Natural killer cell treated with Interleukin-12 subunit alpha and Interleukin-12 subunit beta and Interleukin-15 and Interleukin-18, amount 100 ng/mL, for 72 hours (primary cell): Measurements from ENCODE around the gene ANKRD13B. TPM values are rescaled to one million over a fixed set of nuclear protein-coding genes. Genes with fewer than 3 reads are reported as not detected.

Source experiments
- ATAC-seq, 2 donors: fragments of 150-1000 bp; cut with Tn5 transposase in 1 of 2; sonication (Bioruptor Pico), chemical (Tn5 transposase) in 1 of 2; 2 replicates each; pipeline ENCODE4 v1.10.0; 2021
- DNase-seq: peaks from one replicate; pipeline ENCODE4 v3.0.0; 2022; ENCODE audit warnings: low spot score
- H3K27ac Mint-ChIP-seq, 2 donors: 1 replicate in 1 of 2; 2 replicates in 1 of 2; pipeline ENCODE4 v1.8.0; 2022; ENCODE audit warnings: mixed read lengths in 2 of 2, mild to moderate bottlenecking in 1 of 2, moderate library complexity in 1 of 2
- H3K27me3 Mint-ChIP-seq, 2 donors: 1 replicate in 1 of 2; 2 replicates in 1 of 2; pipeline ENCODE4 v1.8.0; 2022; ENCODE audit warnings: mixed read lengths in 2 of 2
- H3K36me3 Mint-ChIP-seq: one replicate; pipeline ENCODE4 v1.8.0; 2022; ENCODE audit warnings: mixed read lengths
- H3K4me1 Mint-ChIP-seq, 2 donors: 1 replicate in 1 of 2; 2 replicates in 1 of 2; pipeline ENCODE4 v1.8.0; 2022; ENCODE audit warnings: low read depth in 2 of 2, mixed read lengths in 2 of 2, mild to moderate bottlenecking in 1 of 2
- H3K4me3 Mint-ChIP-seq: one replicate; pipeline ENCODE4 v1.8.0; 2022; ENCODE audit warnings: mixed read lengths
- H3K9me3 Mint-ChIP-seq: 2 replicates; pipeline ENCODE4 v1.8.0; 2022; ENCODE audit warnings: mixed read lengths
- total RNA-seq, 2 donors: library from RNA; stranded (reverse); gene quantifications; one replicate each; pipeline ENCODE4 v1.2.3, GENCODE V29; 2022

ANKRD13B gene
- total RNA-seq, 2 donors from 2014 or later = 4.4 to 32.5 TPM

DNA sequence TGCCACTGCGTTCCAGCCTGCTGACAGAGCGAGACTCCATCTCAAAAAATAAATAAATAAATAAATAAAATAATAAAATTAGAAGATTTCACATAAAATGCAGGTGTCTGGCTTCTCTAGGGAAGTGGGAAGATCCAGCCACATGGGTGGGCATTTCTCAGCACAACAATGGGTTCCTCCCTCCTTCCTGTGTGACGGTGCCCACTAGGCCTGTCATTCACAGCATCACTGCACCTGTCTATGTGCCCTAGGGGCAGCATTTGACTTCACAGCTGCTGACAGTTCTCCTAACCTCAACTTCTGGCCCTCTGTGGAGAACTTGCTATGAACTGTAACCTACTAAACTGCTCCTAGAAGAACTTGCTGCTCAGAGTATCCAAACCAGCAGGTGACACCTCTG lies 29.1 kb upstream of the ANKRD13B start:
- H3K27ac Mint-ChIP-seq = peak overlapping the region; percentile 43 to 54
- H3K27me3 Mint-ChIP-seq = no peaks in the 10 kb centered on the region
- H3K4me3 Mint-ChIP-seq = peak overlapping the region; percentile 34
- DNase-seq = peak; percentile 53
- peaks cover 35 to 39% of the 10 kb centered on the region in 2 donors for H3K4me1 Mint-ChIP-seq
- H3K36me3 Mint-ChIP-seq = no peaks in the 10 kb centered on the region
- no peak for ATAC-seq
- no peaks in the 10 kb centered on the region for H3K9me3 Mint-ChIP-seq

DNA sequence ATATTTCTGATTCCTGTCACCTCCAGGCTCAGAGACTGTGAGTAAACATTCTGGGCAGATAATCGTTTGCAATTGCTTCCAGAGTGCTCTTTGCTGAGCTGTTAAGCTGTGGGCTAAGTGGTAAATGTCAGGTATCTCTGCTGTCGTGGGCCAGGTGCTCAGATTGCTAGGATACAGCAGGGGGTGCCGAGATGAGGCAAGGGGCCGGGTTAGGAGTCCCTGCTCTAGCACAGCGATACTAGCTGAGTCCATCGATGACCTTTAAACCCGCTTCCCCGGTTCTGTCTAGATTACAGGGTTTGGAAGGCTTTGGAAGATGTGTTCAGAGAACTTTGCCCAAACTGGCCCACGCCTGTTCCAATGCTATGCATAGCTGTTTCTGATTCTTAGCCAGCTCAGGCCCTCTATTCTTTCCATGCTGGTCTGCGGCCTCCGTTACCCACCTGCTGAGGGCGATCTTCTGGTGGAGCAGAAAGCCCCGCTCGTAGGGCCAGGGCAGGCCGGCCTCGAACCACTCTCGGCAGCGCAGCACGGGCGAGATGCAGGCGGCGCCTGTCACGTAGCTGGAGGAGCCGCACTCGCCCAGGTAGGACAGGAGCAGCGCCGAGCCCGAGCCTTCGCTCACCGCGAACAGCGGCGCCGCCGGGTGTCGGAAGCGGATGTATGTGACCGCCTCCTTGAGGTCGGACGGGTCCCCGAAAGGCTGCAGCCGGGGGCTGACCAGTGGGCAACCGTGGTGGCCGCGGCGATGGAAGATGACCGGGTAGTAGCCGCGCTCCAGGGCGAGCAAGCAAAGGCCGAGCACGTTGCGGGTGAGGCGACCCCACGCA lies 27.1 kb upstream of the ANKRD13B start:
- DNase-seq (peak; percentile 65), ATAC-seq (peak; percentile 22 to 37)
- Mint-ChIP-seq H3K36me3 (no peaks in the 10 kb centered on the region), H3K27ac (peak overlapping the region; percentile 86 to 87), H3K4me1 (peaks cover 40 to 44% of the 10 kb centered on the region in 2 donors), H3K27me3 (no peaks in the 10 kb centered on the region), H3K9me3 (no peaks in the 10 kb centered on the region), H3K4me3 (peak overlapping the region; percentile 99)

DNA sequence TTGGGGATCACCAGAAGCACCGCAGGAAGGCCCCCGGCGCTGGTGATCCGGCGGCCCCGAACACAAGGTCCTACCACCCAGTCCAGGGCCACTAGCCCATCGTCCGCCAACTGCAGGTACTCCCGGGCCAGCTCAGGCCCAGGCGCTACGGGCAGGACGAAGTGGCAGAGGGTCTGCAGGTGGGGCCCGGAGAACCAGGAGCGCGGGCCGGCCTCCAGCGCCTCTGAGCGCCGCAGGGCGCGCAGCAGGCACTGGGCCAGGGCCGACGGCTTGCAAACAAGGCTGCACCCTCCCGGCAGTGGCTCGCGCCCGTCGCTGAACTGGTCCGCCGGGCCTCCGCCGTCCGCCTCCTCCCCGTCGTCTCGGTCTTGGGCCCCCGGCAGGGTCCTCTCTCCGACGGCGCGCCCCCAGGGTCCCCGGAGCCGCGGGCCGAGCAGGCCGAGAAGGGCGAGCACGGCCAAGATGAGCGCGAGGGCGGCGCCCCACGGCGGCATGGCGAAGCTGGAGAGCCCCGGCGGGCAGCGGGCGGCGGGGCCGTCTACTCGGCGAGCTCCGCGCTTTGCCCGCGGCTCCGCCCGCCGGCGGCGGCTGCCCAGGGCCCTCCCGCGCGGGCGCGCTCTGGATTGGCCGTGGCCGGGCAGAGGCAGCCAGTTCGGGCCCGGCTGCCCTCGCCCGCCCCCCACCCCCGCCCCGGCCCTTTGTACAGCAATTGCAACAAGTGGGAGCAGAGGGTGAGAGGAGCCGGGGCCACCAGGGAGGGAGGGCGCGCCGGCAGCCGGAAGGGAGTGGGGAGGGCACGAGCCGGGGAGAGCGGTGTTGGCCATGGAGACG lies 26.2 kb upstream of the ANKRD13B start, which contains the start of gene ABHD15:
Gene ABHD15 (minus strand): TSS at position 565 of the 831 bp plus-strand sequence. CDS start 71 bp downstream, at position 494.
- Mint-ChIP-seq H3K4me3 (peak within 1 kb of the TSS; percentile 99), H3K9me3 (no peaks in the 10 kb centered on the region), H3K4me1 (peaks cover 41 to 42% of the 10 kb centered on the region in 2 donors), H3K27me3 (no peaks in the 10 kb centered on the region), H3K27ac (peak within 1 kb of the TSS; percentile 90 to 92), H3K36me3 (no peaks in the 10 kb centered on the region)
- DNase-seq (peak; percentile 83), ATAC-seq (peak; percentile 59 to 78)

DNA sequence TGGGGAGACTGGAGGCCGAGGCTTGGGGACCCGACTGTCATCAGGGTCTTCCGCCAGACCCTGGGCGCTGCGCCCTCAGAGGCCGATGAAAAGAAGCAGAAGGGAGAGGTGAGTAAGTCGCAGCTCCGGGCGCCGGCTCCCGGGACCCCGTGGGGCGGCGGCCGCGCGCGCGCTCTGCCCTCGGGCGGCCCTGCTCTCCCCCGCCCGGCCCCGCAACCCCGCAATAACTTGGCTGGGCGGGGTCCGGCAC lies 25.7 kb upstream of the ANKRD13B start:
- Mint-ChIP-seq H3K27me3 (no peaks in the 10 kb centered on the region), H3K36me3 (no peaks in the 10 kb centered on the region), H3K4me3 (peak overlapping the region; percentile 99), H3K9me3 (no peaks in the 10 kb centered on the region), H3K27ac (peak overlapping the region in 1 of 2 donors; percentile 92), H3K4me1 (peaks cover 36 to 37% of the 10 kb centered on the region in 2 donors)
- DNase-seq (peak; percentile 57), ATAC-seq (peak; percentile 8 to 14)

DNA sequence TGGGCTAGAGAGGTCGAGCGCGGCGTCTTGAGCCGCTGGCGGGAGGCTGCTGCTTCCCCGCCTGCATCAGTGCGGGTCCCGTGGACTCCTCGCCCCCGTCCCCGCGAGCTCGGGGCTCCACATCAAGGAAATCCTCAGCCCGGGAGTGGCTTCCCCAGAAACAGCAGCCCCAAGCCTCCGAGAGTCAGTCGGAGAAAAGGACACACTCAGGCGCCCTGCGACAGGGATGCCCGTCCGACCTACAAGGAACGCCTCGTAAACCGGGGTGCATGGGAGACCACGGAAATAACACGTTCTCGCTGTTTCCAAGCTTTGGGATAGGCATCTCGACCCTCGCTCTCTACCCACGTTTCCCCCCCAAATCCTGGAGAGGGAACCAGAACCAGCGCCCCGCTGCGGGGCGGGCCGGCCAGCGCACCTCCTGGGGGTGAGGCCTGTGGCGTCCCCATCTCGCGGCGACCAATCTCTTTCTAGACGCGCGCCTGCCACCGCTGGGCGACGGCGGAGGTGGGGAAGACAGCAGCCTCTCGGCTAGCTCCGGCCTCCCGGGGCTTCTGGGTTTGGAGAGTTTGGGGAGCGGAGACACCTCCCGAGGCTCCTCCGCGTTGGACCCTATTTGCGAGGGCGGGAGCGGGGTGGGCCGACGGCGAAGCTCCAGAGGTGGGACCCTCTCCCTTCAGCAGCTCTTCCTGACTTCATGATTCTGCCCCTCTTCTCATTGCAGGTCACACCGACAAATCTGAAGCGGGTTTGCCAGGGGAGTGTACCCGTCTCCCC lies 25.2 kb upstream of the ANKRD13B start:
- Mint-ChIP-seq H3K27ac (peak overlapping the region; percentile 90 to 92), H3K4me1 (peaks cover 31 to 32% of the 10 kb centered on the region in 2 donors), H3K4me3 (peak overlapping the region; percentile 99), H3K36me3 (no peaks in the 10 kb centered on the region), H3K9me3 (no peaks in the 10 kb centered on the region), H3K27me3 (no peaks in the 10 kb centered on the region)
- DNase-seq (peak; percentile 80), ATAC-seq (peak; percentile 69 to 70)

DNA sequence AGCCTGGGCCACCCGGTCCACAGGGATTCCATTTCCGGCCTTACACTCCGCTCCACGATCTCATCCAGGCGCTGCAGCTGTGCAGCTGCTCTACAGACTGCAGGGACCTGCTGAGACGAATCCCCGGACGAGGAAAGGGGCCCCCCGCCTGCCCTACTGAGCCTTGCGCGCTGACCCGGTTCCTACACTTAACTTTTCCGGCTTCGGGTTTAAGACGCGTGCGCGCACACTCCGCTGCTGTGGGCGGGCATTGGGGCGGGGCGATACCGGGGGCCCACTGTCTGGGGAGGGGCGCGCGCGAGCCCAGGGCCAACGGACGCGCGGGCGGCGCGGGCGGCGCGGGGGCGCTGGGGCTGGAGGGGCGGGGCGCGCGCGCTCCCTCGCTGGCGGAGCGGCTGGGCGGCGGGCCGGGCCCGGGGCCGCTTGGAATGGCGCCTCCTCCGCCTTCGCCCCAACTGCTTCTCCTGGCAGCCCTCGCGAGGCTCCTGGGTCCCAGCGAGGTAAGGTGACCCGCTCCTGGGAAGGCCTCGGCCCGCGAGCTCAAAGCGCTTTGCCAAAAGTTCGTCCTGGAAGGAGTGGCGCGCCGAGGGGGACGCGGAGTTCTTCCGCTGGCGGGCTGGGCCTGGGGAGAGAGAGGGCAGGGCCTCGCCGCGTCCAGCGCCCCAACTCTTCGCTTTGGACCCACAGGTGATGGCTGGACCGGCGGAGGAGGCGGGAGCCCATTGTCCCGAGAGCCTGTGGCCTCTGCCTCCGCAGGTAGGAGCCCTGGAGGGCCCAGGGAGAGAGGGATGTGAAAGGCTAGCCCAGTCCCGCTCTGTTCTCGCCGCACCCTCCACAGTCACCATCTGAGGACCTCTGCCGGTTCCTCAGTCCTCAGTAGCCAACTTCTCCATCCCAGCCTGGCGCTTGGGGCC lies 24.3 kb upstream of the ANKRD13B start, which contains the start of gene TP53I13:
Gene TP53I13 (plus strand): TSS at position 371 of the 914 bp plus-strand sequence. CDS start 58 bp downstream, at position 429.
- peak within 1 kb of the TSS; percentile 90 to 92 for H3K27ac Mint-ChIP-seq
- DNase-seq (peak; percentile 88), ATAC-seq (peak; percentile 78)
- no peaks in the 10 kb centered on the region for H3K36me3 Mint-ChIP-seq
- H3K4me1 Mint-ChIP-seq = peaks cover 28 to 30% of the 10 kb centered on the region in 2 donors
- no peaks in the 10 kb centered on the region for H3K9me3 Mint-ChIP-seq
- H3K4me3 Mint-ChIP-seq = peak within 1 kb of the TSS; percentile 99
- H3K27me3 Mint-ChIP-seq = no peaks in the 10 kb centered on the region

GRCh38 chr17:29569245-29569950 lies 23.5 kb upstream of the ANKRD13B start:
- Mint-ChIP-seq H3K9me3 (no peaks in the 10 kb centered on the region), H3K36me3 (no peaks in the 10 kb centered on the region), H3K4me1 (peaks cover 23 to 24% of the 10 kb centered on the region in 2 donors), H3K27me3 (no peaks in the 10 kb centered on the region), H3K27ac (peak overlapping the region; percentile 75 to 92), H3K4me3 (peak overlapping the region; percentile 99)
- DNase-seq = peak; percentile 58
- ATAC-seq = no peak

DNA sequence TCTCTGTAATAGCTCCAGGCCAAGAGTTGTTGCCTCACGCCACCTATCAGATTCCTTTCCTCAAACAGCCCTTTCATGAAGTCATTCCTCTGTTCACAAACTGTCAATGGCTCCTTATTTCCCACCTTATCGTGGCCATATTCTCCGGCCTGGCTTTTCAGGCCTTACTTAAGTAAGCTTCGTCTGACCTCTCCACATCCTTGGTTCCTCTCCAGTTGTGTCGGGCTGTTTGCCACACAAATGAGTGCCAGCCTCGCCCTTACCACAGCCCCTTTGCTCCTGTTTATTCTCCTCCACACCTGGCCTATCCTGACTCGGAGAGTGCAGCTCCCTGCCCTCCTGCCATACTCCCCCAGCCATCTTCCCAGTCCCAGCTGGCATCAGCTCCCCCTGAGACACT lies 22.4 kb upstream of the ANKRD13B start:
- no peaks in the 10 kb centered on the region for H3K36me3 Mint-ChIP-seq
- ATAC-seq (no peak), DNase-seq (peak; percentile 53)
- no peaks in the 10 kb centered on the region for H3K9me3 Mint-ChIP-seq
- H3K4me1 Mint-ChIP-seq = peaks cover 19 to 23% of the 10 kb centered on the region in 2 donors
- H3K4me3 Mint-ChIP-seq = peak overlapping the region; percentile 68
- H3K27me3 Mint-ChIP-seq = no peaks in the 10 kb centered on the region
- peak overlapping the region in 1 of 2 donors; percentile 54 for H3K27ac Mint-ChIP-seq

DNA sequence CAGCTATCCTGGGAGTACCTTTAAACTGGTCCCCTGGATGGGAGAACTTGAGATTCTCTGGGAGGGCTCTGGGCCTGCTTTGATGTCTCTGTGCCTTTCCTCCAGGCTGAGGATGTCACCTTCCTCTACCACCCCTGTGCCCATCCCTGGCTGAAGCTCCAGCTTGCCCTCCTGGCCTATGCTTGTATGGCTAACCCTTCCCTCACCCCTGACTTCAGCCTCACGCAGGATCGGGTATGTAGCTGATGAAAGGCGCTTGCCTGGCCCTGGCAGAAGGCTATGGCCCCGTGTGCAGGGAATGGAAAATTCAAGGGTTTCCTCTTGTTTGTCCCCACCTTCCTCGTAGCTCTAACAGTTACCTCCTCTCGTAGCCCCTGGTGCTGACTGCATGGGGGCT lies 21.4 kb upstream of the ANKRD13B start:
- ATAC-seq = no peak
- peaks cover 12 to 15% of the 10 kb centered on the region in 2 donors for H3K4me1 Mint-ChIP-seq
- peak; percentile 51 for DNase-seq
- no peaks in the 10 kb centered on the region for H3K27me3 Mint-ChIP-seq
- no peak overlapping the region for H3K4me3 Mint-ChIP-seq
- H3K36me3 Mint-ChIP-seq = no peaks in the 10 kb centered on the region
- H3K27ac Mint-ChIP-seq = no peak overlapping the region
- H3K9me3 Mint-ChIP-seq = no peaks in the 10 kb centered on the region

DNA sequence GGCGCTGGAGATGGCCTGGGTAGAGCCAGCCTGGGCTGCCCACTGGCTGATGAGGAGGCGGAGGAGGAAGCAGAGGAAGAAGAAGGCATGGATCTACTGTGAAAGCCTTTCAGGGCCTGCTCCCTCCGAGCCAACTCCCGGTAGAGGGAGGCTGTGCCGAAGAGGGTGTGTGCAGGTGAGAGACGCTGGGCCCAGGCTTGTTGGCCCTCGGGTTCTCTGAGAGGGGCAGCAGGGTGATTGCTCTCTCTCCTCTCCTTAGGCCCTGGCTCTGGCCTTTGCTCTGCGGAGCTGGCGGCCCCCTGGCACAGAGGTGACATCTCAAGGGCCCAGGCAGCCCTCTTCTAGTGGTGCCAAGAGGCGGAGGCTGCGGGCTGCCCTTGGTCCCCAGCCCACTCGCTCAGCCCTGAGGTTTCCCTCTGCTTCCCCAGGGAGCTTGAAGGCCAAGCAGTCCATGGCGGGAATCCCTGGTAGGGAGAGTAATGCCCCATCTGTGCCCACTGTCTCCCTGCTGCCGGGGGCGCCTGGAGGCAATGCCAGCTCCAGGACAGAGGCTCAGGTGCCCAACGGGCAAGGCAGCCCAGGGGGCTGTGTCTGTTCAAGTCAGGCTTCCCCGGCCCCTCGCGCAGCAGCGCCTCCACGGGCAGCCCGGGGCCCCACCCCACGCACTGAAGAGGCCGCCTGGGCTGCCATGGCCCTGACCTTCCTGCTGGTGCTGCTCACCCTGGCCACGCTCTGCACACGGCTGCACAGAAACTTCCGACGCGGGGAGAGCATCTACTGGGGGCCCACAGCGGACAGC lies 20.9 kb upstream of the ANKRD13B start:
- Mint-ChIP-seq H3K27ac (no peak overlapping the region), H3K9me3 (no peaks in the 10 kb centered on the region), H3K4me3 (no peak overlapping the region), H3K4me1 (peaks cover 12 to 15% of the 10 kb centered on the region in 2 donors), H3K36me3 (no peaks in the 10 kb centered on the region), H3K27me3 (no peaks in the 10 kb centered on the region)
- peak; percentile 58 for DNase-seq
- peak in 1 of 2 donors; percentile 0 for ATAC-seq

GRCh38 chr17:29572691-29573557 lies 20.0 kb upstream of the ANKRD13B start:
- Mint-ChIP-seq H3K27ac (no peak overlapping the region), H3K36me3 (no peaks in the 10 kb centered on the region), H3K4me3 (no peak overlapping the region), H3K27me3 (no peaks in the 10 kb centered on the region), H3K9me3 (no peaks in the 10 kb centered on the region), H3K4me1 (peaks cover 12 to 15% of the 10 kb centered on the region in 2 donors)
- DNase-seq (peak; percentile 90), ATAC-seq (peak; percentile 59 to 86)
